ENCODE measurements around the gene SHROOM1.
"Not testable (repeated sequence)": the region's sequence is repeated elsewhere in the genome, so short reads cannot be mapped to it uniquely, and the experiment has no call there.

Gene SHROOM1

GRCh38 chr5:132805872-132806271 lies 24.6 kb downstream of the SHROOM1 start:
- DNase-seq = not testable (repeated sequence)

DNA sequence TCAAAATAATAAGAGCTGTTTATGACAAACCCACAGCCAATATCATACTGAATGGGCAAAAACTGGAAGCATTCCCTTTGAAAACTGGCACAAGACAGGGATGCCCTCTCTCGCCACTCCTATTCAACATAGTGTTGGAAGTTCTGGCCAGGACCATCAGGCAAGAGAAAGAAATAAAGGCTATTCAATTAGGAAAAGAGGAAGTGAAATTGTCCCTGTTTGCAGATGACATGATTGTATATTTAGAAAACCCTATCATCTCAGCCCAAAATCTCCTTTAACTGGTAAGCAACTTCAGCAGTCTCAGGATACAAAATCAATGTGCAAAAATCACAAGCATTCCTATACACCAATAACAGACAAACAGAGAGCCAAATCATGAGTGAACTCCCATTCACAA lies 26.2 kb downstream of the SHROOM1 start:
- DNase-seq = not testable (repeated sequence)

DNA sequence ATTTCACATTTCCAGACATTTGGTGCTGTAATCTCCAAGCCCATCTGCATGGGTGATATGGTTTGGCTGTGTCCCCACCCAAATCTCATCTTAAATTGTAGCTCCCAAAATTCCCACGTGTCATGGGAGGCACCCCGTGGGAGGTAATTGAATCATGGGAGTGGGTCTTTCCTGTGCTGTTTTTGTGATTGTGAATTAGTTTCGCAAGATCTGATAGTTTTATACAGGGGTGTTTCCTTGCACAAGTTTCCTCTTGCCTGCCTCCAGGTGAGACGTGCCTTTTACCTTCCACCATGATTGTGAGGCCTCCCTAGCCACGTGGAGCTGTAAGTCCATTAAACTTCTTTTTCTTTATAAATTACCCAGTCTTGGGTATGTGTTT lies 27.8 kb downstream of the SHROOM1 start:
- DNase-seq = not testable (repeated sequence)

- DNase-seq = no peak
Measured at GRCh38 chr5:132802044-132802684, 28.3 kb downstream of the SHROOM1 start.

DNA sequence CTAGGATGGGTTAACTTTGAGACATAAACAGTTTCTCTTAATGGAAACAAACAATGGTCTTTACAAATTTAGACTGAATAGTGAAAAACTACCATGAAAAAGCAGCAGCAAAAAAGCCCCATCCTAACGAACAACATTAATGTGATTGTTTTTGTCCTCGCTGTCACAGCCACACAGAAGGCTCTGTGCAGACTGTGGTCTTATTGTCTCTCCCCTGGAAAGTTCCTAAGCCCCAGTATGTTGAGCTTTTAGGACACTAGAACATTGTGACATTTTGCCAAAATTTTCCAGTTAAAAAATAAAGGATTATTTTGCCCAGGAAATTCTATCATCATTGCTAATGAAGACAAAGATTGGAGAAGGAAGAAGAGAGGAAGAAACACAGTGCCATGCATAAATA lies 29.9 kb downstream of the SHROOM1 start:
- DNase-seq = no peak

GRCh38 chr5:132799392-132799791 lies 31.1 kb downstream of the SHROOM1 start:
- no peak for DNase-seq

GRCh38 chr5:132797651-132798050 lies 32.8 kb downstream of the SHROOM1 start:
- no peak for DNase-seq

- no peak for DNase-seq
Measured at GRCh38 chr5:132791026-132791425, 39.4 kb downstream of the SHROOM1 start.

DNA sequence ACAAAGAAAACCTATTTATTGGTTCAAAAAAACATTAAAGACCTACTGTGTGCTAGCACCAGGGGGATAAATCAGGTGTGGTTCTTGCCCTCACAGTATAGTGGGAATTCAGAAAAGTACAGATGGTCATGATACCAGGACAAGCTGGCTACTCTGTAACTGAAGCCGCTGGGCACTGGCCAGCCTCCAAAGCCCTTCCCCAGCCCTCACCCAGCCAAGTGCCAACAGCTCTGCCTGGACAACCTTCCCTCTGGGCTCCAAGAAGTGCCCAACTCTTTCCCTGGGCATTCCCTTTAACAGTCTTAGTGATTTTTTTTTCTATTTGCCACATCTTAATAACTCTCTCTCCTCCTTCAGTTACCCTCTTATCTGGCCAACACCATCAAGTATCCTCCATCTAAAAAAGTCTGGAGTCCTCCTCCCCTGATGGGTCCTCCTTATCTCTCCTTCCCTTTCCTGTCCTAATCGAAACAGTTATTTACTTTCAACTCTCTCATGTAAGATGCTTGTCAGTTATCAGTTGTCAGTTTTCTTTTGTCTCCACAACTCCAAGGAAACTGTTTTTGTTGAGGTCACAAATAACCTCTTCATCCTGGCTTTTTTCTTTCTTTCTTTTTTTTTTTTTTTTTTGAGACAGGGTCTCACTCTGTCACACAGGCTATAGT lies 40.1 kb downstream of the SHROOM1 start:
- no peak for DNase-seq

- no peak for DNase-seq
Measured at GRCh38 chr5:132788990-132789886, 41.2 kb downstream of the SHROOM1 start.

DNA sequence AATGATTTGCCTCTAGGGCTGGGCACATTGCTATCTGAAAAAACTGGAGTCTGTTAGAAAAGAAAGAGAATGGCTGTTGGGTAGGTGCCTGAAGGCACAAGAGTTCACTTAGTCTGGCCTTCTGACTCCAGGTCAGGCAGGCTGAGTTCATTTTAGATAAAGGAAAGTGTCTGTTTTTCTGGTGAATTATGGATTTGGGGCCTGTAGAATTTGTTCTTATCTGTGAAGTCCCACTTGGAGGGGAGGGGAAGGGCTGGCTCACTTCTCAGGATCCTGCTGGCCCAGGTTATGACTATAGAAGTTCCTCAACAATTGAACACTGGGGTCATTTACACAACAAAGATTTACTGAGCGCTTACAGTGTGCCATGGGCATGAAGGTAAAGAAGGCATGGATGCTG lies 41.9 kb downstream of the SHROOM1 start:
- no peak for DNase-seq

GRCh38 chr5:132787076-132787475 lies 43.4 kb downstream of the SHROOM1 start:
- no peak for DNase-seq

DNA sequence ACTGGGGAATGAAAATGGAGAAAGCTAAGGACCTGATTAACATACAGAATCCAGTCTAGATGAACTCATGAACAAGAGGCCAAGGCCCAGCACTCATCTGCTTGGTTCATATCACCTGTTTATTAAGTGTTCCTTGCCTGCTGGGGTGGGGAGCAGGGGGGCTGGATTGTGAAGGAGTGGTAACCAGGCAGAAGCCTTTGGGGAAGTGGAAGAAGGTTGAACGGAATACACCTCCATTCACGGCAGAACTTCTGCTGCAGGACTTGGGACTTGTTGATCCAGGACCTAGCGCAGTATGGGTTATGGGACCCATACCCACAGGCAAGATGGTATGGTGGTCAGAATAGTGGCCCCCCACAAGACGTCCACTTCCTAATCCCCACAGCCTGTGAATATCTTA lies 44.6 kb downstream of the SHROOM1 start:
- DNase-seq = no peak

- DNase-seq = no peak
Measured at GRCh38 chr5:132785365-132785764, 45.1 kb downstream of the SHROOM1 start.

DNA sequence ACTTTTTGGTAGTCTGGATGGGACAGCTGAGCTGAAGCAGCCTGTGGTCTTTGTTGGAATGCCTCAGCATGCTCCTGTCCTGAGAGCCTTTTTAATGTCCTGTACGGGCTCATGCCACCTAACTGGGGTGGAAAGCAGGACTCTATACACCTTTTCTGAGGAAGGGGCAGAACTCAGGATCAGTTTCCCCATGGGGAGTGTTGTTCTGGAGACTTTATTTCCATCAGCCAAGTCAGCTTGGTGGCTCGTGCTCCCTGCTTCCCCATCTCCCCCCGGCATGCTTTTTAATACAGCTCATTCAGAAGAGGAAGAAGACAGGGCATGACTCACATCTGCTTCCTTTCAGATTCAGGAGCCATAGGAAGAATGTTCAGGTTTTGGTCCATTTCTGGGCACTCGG lies 48.3 kb downstream of the SHROOM1 start:
- DNase-seq = no peak

DNA sequence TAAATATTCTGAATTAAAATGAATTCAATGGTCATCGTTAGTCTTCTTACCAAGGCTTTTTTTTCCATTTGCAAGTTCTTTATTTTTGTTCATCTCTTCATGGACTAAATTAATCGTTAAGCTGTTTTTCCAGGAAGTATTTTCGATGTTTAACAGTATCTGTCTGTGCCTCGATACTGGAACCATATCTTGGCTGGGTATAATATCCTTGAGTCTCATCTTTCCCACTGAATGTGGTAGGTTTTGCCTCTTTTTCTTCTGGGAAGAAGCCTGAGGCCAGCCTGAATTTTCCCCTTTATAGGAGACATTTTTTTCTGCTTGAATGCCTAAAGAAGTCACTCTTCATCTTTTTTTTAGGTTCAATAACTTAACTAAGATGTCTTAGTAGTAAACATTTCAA lies 49.4 kb downstream of the SHROOM1 start:
- DNase-seq = no peak

DNA sequence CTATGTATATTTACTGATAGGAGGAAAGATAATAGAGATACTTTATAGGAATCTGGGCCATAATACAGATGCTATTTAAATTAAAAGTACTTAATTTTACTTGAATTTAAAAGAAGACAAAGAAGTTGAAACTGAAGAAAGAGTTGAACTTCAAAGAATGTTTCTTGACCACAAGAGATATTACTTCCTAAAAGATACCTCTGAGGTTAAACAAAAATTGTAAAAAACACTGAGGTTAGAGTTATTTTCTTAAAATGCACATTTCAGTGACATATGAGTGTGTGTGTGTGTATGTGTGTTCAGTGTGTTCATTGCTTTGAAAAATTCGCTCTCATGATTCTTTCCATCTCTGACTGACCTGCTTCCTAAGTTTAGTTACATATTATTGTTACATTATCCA lies 49.9 kb downstream of the SHROOM1 start:
- DNase-seq = peak; percentile 6

- no peak for DNase-seq
Measured at GRCh38 chr5:132779961-132780360, 50.5 kb downstream of the SHROOM1 start.

- DNase-seq = no peak
Measured at GRCh38 chr5:132778856-132779255, 51.6 kb downstream of the SHROOM1 start.

GRCh38 chr5:132778129-132778528 lies 52.3 kb downstream of the SHROOM1 start:
- no peak for DNase-seq

DNA sequence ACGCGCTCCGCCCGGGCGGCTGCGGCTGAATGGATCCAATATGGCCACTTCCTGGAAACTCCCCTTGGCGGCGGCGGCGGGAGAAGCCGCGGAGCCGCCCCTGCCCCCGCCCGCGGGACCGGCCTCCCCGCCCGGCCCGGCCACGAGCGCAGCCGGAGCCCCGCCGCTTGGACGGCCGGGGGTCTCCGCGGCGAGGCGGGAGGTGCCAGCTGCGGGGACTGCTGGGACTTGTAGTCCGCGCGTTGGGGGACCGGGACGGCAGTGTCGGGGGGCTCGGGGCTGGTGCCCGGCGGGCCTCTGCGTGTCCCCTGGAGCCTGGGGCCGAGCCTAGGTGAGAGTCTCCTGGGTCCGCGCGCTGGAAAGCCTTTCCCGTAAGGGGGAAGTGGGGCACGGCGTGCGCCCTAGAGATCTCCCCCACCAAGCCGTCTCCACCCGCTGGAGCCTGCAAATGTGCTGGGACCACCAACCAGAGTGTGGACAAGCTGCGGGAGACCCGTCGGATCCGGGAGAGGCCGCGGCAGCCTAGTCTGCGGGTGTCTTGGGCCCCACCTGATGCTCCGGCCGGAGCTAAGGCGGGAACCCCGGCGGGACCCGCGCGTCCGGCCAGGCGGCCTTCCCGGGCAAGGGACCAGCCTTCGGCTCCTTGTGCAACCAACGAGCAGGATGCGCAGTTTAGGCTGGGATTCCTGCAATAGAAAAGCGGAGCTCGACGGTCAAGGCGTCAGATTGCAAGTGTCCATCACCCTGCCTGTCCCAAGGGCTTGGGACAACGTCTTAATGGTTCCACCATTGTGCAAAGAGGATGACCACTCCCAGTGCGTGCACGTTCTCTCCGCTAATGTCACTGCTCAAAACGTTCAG lies 53.0 kb downstream of the SHROOM1 start, which contains the start of gene SEPTIN8:
Gene SEPTIN8, minus strand, starts transcription at position 31 of the 861 bp plus-strand sequence. CDS start 102 bp downstream, outside the sequence.
- peak; percentile 59 for DNase-seq

- no peak for DNase-seq
Measured at GRCh38 chr5:132776938-132777208, 53.6 kb downstream of the SHROOM1 start.

Data from CD4-positive, alpha-beta T cell treated with Interleukin-17A for 1 hour (primary cell).